Measurements from ENCODE around the gene STRADB. TPM values are rescaled to one million over a fixed set of nuclear protein-coding genes. Genes with fewer than 3 reads are reported as not detected.
A peak's percentile ranks its signal among the peaks of the same experiment; 100 is the strongest.
"Not testable (repeated sequence)": the region's sequence is repeated elsewhere in the genome, so short reads cannot be mapped to it uniquely, and the experiment has no call there.

Gene STRADB
- total RNA-seq, 4 donors from 2014 or later: 36.2 to 175 (median 98.5) TPM

- intact Hi-C loops (cut with DNase I; ENCODE audit: low total_unique reads): no loop called here
- Histone ChIP-seq H3K27me3 (no peaks in the 10 kb centered on the region), H3K4me3 (no peak overlapping the region), H3K4me1 (peaks cover 8 to 31% (median 14%) of the 10 kb centered on the region in 4 donors), H3K36me3 (no peaks in the 10 kb centered on the region), H3K27ac (peak overlapping the region; percentile 10 to 63 (median 43)), H3K9me3 (no peaks in the 10 kb centered on the region)
- no peak for DNase-seq
- no peak for TF ChIP-seq CTCF (IDR thresholded peaks at IDR 0.05)
- no peak for TF ChIP-seq POLR2A (IDR thresholded peaks at IDR 0.05)
- TF ChIP-seq POLR2AphosphoS5 (IDR thresholded peaks at IDR 0.05): no peak
- no peak for TF ChIP-seq EP300 (IDR thresholded peaks at IDR 0.05; ENCODE audit: low read depth)
- 50 to 79% methylated on average over 5 of the region's 5 CpGs for WGBS, 2 donors (ENCODE audit: low coverage in 1 of 2)
- in situ Hi-C loops (cut with MboI; ENCODE audit: low pct_ligation_motif_present in 1 of 4, low pct_unique_long_range_greater_than_20kb in 1 of 4, low sequenced_read_pairs in 3 of 4): no loop called here
Observed at GRCh38 chr2:201432621-201433393, 18.7 kb upstream of the STRADB start.

GRCh38 chr2:201433394-201433995 lies 18.0 kb upstream of the STRADB start:
- Histone ChIP-seq H3K4me1 (peaks cover 8 to 37% (median 14%) of the 10 kb centered on the region in 4 donors), H3K36me3 (no peaks in the 10 kb centered on the region), H3K9me3 (no peaks in the 10 kb centered on the region), H3K27ac (peak overlapping the region; percentile 10 to 63 (median 43)), H3K27me3 (no peaks in the 10 kb centered on the region), H3K4me3 (no peak overlapping the region)
- TF ChIP-seq EP300 (IDR thresholded peaks at IDR 0.05; ENCODE audit: low read depth) (no peak), POLR2A (IDR thresholded peaks at IDR 0.05) (no peak), POLR2AphosphoS5 (IDR thresholded peaks at IDR 0.05) (no peak), CTCF (IDR thresholded peaks at IDR 0.05) (no peak)
- in situ Hi-C loops (cut with MboI; ENCODE audit: low pct_ligation_motif_present in 1 of 4, low pct_unique_long_range_greater_than_20kb in 1 of 4, low sequenced_read_pairs in 3 of 4): no loop called here
- intact Hi-C loops (cut with DNase I; ENCODE audit: low total_unique reads): no loop called here
- DNase-seq: no peak
- 56 to 60% methylated on average over 11 of the region's 11 CpGs for WGBS, 2 donors (ENCODE audit: low coverage in 1 of 2)

- Histone ChIP-seq H3K27ac (no peak overlapping the region), H3K36me3 (no peaks in the 10 kb centered on the region), H3K4me1 (peaks cover 11 to 58% (median 26%) of the 10 kb centered on the region in 4 donors), H3K27me3 (no peaks in the 10 kb centered on the region), H3K9me3 (no peaks in the 10 kb centered on the region), H3K4me3 (no peak overlapping the region)
- DNase-seq: no peak
- intact Hi-C loops (cut with DNase I; ENCODE audit: low total_unique reads) (no loop called here), in situ Hi-C loops (cut with MboI; ENCODE audit: low pct_ligation_motif_present in 1 of 4, low pct_unique_long_range_greater_than_20kb in 1 of 4, low sequenced_read_pairs in 3 of 4) (no loop called here)
- no peak for TF ChIP-seq POLR2A (IDR thresholded peaks at IDR 0.05)
- no peak for TF ChIP-seq POLR2AphosphoS5 (IDR thresholded peaks at IDR 0.05)
- no peak for TF ChIP-seq EP300 (IDR thresholded peaks at IDR 0.05; ENCODE audit: low read depth)
- TF ChIP-seq CTCF (IDR thresholded peaks at IDR 0.05): no peak
- WGBS, 2 donors (ENCODE audit: low coverage in 1 of 2): 97% methylated on average over 2 of the region's 2 CpGs
Observed at GRCh38 chr2:201436141-201436540, 15.4 kb upstream of the STRADB start.

GRCh38 chr2:201439336-201439922 lies 12.1 kb upstream of the STRADB start:
- H3K4me1 ChIP-seq: peaks cover 3 to 41% (median 17%) of the 10 kb centered on the region in 4 donors
- intact Hi-C loops (cut with DNase I; ENCODE audit: low total_unique reads); H3K36me3 ChIP-seq; in situ Hi-C loops (cut with MboI; ENCODE audit: low pct_ligation_motif_present in 1 of 4, low pct_unique_long_range_greater_than_20kb in 1 of 4, low sequenced_read_pairs in 3 of 4); H3K4me3 ChIP-seq; H3K9me3 ChIP-seq; H3K27me3 ChIP-seq; H3K27ac ChIP-seq; DNase-seq: not testable (repeated sequence)
- WGBS, 2 donors (ENCODE audit: low coverage in 1 of 2): 71 to 83% methylated on average over 1 of the region's 3 CpGs

Data from transverse colon (tissue), 4 donors.